ENCODE data around the gene PEAK1.

PEAK1 gene

GRCh38 chr15:77455696-77456321 is 35.9 kb upstream of the PEAK1 start (continued):
- no peak for TF ChIP-seq ZNF692 (tag by site-specific recombination; IDR thresholded peaks at IDR 0.05)
- TF ChIP-seq ATF2 (tag by site-specific recombination; IDR thresholded peaks at IDR 0.05; ENCODE audit: low read depth): no peak
- no peak for TF ChIP-seq ZNF837 (tag by site-specific recombination; IDR thresholded peaks at IDR 0.05)
- no peak for TF ChIP-seq ZNF292 (tag by site-specific recombination; IDR thresholded peaks at IDR 0.05; ENCODE audit: borderline replicate concordance, low read depth)
- no peak for TF ChIP-seq ZNF140 (tag by site-specific recombination; IDR thresholded peaks at IDR 0.05)
- no peak for TF ChIP-seq ZNF843 (tag by site-specific recombination; IDR thresholded peaks at IDR 0.05)
- no peak for TF ChIP-seq ZNF426 (tag by site-specific recombination; IDR thresholded peaks at IDR 0.05)
- no peak for TF ChIP-seq PATZ1 (tag by site-specific recombination; IDR thresholded peaks at IDR 0.05)

GRCh38 chr15:77454951-77455350 is 35.0 kb upstream of the PEAK1 start:
- peaks cover 8% of the 10 kb centered on the region; the same call in 1 of the 2 replicates for H3K4me1 ChIP-seq (ENCODE audit: control insufficient read depth, insufficient read depth, low read length)
- no peak overlapping the region for H3K27ac ChIP-seq (ENCODE audit: extremely low read depth, low read depth, low read length)
- ChIA-PET CTCF (interaction anchor here (0.6 to 0.7 kb wide), 3 partner anchors 269 to 542 kb away, joined by 3 read pairs; no protein-coding TSS in a partner anchor), POLR2A (no interaction called here)
- peaks cover 16 to 23% of the 10 kb centered on the region in 2 experiments for H3K36me3 ChIP-seq (ENCODE audit: control insufficient read depth in 2 of 2, insufficient read depth in 1 of 2, low read length in 2 of 2)
- TF ChIP-seq ZNF664 (tag by site-specific recombination; IDR thresholded peaks at IDR 0.05) (no peak), ZNF366 (tag by site-specific recombination; conservative IDR thresholded peaks at IDR 0.05) (no peak), ZNF112 (tag by site-specific recombination; IDR thresholded peaks at IDR 0.05) (no peak), MEIS1 (CRISPR knock-in tag; IDR thresholded peaks at IDR 0.05; ENCODE audit: borderline replicate concordance) (no peak), ZNF677 (tag by site-specific recombination; IDR thresholded peaks at IDR 0.05) (no peak), REST (tag by site-specific recombination; IDR thresholded peaks at IDR 0.05) (no peak), ZNF837 (tag by site-specific recombination; IDR thresholded peaks at IDR 0.05) (no peak), ZNF623 (tag by site-specific recombination; IDR thresholded peaks at IDR 0.05) (no peak), ZBTB8A (tag by site-specific recombination; IDR thresholded peaks at IDR 0.05) (no peak), YY1 (tag by site-specific recombination; IDR thresholded peaks at IDR 0.05) (no peak), ZNF324 (tag by site-specific recombination; IDR thresholded peaks at IDR 0.05) (no peak), ZNF747 (tag by site-specific recombination; IDR thresholded peaks at IDR 0.05) (no peak), ZNF10 (tag by site-specific recombination; IDR thresholded peaks at IDR 0.05) (no peak), KLF10 (tag by site-specific recombination; IDR thresholded peaks at IDR 0.05) (no peak), ZBTB48 (tag by site-specific recombination; IDR thresholded peaks at IDR 0.05) (no peak), ZNF223 (tag by site-specific recombination; IDR thresholded peaks at IDR 0.05) (no peak), ZNF830 (tag by site-specific recombination; IDR thresholded peaks at IDR 0.05; ENCODE audit: low read depth) (no peak), ZFP69B (tag by site-specific recombination; IDR thresholded peaks at IDR 0.05) (no peak), ZNF184 (tag by site-specific recombination; IDR thresholded peaks at IDR 0.05) (no peak)
- no peak overlapping the region for H3K4me3 ChIP-seq (ENCODE audit: low read depth, low read length)
- no peaks in the 10 kb centered on the region; the same call in 1 of the 2 replicates for H3K9me3 ChIP-seq (ENCODE audit: control insufficient read depth, insufficient read depth, low read depth, low read length)

All from HEK293 (cell line).